HG03521 (cell line): ENCODE data around the gene RBPJ.
A peak's percentile ranks its signal among the peaks of the same experiment; 100 is the strongest.
"Not testable (repeated sequence)": the region's sequence is repeated elsewhere in the genome, so short reads cannot be mapped to it uniquely, and the experiment has no call there.

Experiments
- ATAC-seq: cut with Tn5 transposase; IDR thresholded peaks from one replicate; pipeline ENCODE4 v1.9.1; 2021; ENCODE audit warnings: mild to moderate bottlenecking, moderate library complexity; ENCODE audit not compliant: unreplicated experiment

Gene RBPJ

DNA sequence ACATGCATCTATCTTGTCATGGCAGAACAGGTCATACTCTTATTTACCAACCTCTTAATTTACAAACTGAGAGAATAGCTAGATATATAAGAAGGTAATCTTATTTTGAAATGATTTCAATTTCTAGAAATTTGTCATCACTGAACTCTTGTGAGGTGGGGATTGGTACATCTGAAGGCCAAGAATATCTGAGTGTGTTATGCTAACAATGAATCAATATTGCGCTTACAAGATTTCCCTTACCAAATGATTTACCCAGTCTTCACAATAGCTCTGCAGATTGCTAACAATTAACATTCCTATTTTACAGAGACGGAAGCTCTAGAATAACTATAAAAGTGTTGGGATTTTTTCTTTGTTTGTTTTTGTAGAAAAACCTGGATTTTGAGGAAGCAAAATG lies 48.3 kb downstream of the RBPJ start:
- ATAC-seq = no peak

DNA sequence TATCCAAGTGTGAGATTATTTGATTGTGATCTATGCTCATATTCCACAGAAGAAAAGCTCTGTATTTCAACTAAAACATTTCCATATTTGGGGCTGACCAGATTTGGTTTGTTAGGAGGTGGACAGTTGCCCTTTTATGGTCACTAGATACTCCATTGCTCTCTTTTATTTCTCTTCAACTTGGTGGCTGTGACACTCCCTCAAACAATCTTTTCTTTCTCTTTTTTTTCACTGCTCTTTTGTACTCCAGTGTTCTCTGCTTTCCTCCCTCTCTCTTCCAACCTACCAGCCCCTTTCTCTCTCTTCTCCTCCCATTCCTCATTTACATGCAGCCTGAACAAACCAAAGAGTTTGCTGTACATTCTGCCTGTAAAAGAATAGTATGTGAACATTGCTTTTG lies 48.8 kb downstream of the RBPJ start:
- no peak for ATAC-seq

DNA sequence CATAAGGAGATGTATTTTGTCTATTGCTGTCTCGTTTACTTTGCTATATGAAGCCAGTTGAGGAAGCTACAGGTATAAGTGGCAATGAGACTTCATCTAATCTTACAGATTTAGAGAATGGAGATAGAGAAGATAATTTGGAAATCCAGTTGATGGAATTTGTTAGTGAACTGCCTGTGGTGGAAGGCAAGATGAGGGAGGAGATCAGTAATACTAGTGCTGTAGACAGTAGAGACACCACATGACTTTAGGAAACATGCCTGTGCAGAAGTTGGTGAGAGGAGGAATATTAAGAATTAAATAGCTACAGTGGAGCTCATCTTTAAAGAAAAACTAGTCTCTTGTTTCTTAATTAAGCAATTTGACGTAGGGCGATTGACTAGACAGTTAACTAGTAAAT lies 51.3 kb downstream of the RBPJ start:
- no peak for ATAC-seq

DNA sequence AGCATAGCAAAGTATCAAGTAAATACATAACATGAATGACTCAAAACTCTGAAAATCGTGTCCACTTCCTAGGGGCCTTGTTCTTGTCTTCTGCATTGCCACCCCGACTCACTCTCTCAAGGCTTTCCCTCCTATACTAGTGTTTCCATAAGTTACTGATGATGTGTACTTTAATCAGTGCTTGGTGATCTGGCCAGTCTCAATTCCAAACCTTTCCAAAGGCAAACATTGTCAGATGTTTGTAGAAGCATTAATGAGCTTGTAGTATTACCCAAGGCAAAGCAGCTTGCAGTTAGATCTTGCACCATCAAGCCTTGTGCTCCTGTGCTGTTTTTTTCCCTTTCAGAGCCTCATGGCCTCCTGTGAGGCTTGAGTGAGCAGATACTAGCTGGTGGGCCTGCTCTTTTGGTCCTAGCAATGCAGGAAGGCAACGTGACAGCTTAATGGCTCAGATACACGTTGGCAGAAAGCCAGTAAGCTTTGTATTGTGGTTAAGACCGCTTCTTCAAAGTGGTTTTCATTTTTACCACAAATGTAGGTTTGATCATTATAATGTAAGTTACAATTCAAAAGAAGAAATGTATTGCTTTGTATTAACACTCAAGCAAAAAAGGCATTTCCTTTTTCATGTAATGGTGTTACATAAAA lies 51.8 kb downstream of the RBPJ start:
- ATAC-seq = peak; percentile 89

DNA sequence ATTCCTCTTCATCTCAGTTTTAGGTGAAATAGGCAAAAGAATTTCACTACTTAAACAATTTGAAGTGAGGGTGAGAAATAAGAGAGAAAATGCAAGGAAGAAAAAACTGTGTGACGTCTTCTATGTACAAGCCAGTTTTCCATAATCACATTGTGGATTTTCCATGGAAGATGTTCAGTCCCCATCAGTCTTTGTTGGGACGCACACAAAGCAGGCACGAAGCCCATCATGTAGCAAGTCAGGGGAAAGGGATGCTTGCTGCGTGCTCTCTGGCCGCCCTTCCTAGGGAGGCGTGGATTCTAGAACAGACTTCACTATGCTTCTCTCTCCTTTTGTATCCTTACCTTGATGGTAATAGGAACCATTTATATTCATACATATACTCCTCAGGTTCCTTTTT lies 54.7 kb downstream of the RBPJ start:
- ATAC-seq = no peak

DNA sequence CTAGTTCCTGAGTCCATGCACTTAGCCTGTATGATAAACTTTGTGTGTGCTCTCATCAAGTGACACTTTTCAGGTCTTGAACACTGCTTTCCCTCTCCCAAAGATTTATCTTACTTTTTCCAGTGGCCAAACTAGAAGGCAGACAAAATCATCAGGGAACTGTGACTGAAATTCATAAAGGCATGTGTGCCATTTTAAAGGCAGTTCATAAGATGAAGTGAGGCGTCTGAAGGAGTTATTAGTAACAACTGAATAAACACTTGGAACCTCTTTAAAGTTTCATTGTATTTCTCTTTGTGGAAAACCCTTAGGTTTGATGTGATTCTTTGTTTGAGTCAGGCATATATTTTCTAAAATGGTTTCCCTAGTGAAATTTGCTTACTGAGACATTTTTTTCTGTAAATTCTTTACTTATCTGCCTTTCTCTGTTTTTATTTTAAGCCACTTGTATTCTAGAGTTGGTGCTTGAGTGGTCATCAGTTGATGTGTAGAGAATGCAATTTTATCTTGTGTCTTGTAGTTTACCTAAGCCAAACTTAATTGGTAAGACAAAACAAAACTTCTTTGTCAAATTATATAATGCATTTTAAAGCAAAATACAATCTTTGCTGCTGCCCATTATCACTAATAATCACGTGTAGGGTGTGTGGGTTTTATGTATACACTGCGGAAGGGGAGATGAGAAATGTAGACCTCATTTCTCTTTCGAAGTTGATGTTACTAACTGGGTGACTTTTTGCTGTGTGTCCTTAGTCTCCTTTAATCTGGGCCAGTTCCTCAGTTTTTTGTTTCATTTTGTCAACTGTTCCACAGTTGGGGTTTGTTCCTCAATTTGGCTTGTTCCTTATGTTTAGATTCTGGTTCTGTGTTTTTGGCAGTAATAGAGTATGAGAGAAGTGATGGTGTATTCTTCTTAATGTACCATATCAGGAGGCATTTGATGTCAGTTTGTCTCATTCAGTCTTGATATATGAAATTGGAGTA lies 56.8 kb downstream of the RBPJ start:
- no peak for ATAC-seq

DNA sequence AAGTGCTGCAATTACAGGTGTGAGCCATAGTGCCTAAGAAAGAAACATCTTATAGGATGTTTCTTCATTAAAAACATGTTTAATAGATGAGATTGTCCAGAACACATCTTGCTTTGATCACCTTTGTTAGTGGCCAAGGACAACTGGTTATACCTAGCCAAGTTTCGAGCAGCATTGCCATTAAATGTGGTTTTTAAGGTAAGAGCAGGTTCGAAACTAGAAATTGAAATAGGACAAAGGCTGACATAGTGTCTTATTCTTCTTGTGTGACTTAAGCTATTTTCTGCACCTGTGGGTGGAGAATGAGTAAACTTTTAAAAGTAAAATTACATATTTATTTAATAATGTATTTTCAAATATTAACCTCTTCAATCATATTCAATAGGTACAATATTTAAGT lies 59.0 kb downstream of the RBPJ start:
- ATAC-seq = no peak

DNA sequence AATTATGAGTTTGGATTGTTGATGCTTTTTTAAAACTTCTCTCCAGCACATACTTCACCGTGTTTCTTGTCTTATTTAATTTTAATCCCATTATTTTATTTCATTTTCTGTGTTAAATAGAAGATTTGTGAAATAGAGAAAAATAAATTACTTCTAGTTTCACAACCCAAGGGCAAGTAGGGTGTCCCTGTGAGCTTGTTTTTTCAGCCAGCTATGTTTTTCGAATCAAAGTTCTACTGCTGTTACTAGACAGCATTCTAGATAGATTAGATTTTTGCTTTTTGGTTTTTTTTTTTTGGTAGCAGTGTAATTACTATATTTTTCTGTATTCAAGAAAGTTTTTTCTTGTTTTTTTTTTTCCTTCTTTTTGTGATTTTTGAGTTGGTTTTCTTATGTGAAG lies 59.9 kb downstream of the RBPJ start:
- no peak for ATAC-seq

DNA sequence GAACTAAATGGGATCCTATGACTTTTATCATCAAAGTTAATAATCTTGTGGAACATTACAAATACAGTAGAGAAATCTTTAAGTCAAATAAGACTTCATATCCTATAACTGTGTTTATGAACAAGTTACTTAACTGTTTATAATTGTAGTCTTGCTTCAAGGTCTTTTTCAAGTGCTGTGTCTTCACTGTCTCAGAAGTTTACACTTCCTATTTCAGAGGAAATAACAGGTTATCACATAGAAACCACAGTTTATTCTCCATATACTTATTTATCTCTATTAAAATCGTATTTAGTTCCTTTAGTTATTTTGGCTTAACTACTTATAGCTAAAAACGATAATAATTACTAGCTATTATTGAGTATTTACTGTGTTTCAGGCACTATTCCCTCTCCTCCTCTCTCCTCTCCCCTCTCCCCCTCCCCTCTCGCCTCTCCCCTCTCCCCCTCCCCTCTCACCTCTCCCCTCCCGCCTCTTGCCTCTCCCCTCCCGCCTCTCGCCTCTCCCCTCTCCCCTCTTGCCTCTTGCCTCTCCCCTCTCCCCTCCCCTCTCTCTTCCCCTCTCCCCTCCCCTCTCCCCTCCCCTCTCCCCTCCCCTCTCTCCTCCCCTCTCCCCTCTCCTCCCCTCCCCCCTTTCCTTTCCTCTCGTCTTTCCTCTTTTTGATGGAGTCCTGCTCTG lies 63.7 kb downstream of the RBPJ start:
- ATAC-seq = no peak

DNA sequence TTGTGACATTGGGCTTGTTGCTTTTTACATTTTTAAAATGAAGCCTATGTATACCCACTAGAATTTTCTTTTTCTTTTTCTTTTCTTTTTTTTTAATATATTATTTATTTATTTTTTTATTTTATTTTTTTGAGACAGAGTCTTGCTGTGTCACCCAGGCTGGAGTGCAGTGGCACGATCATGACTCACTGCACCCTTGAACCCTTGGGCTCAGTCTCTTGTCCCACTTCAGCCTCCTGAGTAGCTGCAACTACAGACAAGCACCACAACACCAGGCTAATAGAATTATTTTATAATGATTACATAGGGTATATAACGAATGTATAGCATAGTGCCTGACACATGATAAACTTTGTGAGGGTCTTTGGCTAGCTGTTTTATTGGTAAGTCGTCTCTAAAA lies 64.9 kb downstream of the RBPJ start:
- no peak for ATAC-seq

DNA sequence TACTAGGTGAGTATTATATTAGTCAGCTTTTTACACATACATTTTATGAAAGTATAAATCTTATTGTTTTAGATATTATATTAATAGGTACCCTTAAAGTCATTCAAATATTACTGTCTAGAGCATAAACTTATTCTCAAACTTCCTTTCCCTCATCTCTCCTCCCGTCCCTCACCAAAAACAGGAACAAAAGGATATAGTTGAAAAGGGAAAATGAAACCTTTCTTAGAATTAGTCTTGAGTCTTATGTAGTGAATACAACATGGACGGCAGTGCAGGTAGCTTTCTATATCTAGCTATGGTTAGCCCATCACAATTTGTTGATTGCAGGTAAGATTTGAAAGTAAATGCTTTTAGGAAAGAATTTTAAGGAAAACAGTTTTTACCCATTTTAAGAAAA lies 65.6 kb downstream of the RBPJ start:
- no peak for ATAC-seq

DNA sequence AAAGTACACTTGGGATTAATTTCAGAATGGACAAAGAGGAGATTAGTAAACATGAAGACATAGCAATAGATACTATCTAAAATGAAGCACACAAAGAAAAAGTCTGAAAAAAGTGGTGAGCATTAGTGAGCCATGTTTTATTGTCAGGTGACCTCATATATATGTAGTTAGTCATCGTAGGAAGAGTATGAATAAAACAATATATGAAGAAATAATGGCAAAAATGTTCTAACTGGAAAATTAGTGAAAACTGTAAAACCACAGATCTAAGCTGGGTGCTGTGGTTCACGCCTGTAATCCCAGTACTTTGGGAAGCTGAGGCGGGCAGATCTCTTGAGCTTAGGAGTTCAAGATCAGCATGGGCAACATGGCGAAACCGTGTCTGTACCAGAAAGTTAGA lies 67.9 kb downstream of the RBPJ start:
- ATAC-seq = no peak

DNA sequence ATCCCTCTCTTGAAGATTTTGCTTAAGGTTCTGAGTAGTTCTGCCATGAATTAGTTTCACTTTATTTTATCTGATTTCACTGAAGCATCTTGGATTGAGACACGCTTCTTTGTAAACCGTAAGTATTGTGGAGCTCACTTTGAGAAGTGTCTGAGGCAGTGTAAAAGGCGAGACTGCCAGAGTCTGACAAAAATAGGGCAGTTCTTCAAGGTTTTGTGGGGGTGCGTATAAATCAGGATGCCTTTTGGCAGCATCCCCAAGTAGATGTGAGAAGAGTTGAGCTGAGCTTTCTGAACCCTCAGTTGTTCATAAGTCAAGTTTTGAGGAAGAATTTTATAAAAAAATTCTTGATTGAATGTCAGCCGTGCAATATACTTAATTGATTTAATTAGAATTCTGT lies 76.3 kb downstream of the RBPJ start:
- no peak for ATAC-seq

DNA sequence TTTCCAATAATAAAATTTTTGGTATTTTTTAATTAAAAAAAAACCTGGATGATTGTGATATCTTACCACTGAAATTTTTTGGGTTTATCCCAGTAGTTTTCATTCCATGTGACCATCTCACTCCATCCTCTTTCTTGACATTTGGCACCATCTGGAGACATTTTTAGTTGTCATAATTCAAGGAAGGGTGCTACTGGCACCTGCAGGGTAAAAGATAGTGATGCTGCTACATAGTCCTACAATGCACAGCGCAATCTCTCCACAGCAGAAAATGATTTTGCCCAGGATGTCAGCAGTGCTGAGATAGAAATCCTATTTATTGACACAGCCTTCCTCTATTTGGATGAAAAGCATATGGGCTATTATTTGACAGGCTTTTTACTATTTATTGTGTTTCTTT lies 79.3 kb downstream of the RBPJ start:
- ATAC-seq = no peak

DNA sequence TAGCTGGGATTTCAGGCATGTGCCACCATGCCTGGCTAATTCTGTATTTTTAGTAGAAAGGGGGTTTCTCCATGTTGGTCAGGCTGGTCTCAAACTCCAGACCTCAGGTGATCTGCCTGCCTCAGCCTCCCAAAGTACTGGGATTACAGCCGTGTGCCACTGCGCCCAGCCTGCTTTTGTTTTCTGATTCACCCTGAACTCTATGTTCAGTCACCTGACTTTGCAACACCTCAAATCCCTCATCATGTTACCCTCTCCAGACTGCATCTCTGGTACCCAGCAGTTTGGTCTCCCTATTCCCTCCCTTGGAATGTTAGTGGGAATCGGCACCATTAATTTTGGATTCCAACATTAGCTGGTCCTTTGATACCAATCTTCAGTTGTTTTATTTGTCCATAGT lies 81.2 kb downstream of the RBPJ start:
- ATAC-seq = not testable (repeated sequence)

DNA sequence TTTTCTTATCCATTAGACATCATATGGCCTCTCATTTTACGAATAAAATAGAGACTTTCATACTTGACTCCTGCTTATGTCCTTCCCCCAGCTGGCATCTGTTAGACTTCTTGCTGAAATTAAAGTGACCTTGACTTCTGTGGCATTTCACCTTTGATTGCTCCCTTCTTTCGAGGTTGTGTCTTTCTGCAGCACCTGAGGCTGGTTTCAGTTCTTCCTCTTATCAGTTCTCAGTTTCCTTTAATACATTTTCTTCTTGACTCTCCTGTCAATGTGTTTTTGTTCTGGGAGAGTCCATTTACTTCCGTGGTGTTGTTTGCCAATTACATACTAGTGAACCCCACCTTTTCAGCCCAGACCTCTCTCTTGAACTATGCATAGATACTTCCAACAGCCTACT lies 81.6 kb downstream of the RBPJ start:
- ATAC-seq = peak; percentile 48

DNA sequence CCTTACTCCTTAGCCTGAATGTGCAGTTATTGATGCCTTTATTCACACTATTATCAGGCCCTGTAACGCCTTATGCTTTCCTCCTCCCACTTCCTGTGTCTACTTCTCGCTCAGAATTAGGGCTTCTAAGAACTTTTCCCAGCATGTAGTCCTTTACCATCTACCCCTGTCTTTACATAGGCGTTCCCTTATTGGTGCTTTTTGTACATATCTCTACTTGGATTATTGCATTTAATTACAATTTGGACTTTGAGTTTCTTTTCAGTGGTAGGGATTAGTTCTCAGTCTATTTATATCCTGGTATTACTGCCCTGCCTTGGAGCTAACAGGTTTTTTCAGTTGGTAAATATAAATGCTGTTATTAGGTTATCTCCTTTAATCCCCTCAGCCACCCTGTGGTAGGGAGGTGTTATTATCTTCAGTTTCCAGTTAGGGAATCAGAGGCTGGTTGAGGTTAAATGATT lies 84.0 kb downstream of the RBPJ start:
- no peak for ATAC-seq

DNA sequence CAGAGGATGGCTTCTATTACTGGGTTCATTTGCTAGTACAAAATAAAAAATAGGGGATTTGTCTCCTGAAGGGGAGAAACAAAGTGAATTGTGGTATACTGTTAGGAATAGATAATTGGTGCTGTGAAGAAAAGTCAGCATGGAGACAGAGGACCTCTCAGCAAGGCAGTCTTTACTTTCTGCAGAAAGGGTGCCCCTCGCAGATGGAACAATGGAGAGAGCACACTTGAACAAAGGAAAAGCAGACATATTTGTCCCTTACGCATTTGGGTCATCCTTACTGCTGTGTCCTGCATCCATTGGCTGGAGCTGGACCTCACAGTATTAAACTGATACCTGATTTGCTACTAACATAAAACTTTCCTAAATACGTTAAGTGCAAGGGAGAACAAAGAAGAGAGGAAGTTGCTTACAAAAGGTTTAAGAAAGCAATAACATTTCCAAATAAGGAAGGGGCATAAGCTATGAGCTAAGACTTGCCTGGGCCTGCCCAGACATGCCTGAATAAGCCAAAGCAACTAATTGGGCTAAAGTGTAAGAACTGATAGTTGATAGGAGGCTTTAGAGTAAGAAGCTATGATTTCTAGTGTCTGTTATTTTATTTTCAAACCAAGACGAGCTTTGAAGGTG lies 85.6 kb downstream of the RBPJ start:
- ATAC-seq = no peak

DNA sequence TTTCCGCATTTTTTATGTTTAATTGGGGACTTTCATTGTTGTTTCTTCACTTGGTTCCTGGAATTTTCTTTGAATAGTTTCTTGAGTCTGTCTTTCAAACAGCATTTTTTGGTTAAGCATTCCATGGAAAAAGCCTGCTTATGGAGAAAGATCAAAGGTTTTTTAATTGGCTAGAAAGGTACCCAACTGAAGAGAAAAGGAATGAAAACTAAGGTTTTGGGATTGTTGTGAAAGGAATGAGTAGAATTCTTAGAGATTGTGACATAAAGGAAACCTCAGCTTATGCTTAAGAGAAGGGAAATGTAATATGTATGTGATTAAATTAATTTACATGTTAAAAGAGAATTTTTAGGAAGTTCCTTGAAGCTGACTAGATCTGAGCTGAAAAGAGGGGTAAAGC lies 86.7 kb downstream of the RBPJ start:
- ATAC-seq = no peak

DNA sequence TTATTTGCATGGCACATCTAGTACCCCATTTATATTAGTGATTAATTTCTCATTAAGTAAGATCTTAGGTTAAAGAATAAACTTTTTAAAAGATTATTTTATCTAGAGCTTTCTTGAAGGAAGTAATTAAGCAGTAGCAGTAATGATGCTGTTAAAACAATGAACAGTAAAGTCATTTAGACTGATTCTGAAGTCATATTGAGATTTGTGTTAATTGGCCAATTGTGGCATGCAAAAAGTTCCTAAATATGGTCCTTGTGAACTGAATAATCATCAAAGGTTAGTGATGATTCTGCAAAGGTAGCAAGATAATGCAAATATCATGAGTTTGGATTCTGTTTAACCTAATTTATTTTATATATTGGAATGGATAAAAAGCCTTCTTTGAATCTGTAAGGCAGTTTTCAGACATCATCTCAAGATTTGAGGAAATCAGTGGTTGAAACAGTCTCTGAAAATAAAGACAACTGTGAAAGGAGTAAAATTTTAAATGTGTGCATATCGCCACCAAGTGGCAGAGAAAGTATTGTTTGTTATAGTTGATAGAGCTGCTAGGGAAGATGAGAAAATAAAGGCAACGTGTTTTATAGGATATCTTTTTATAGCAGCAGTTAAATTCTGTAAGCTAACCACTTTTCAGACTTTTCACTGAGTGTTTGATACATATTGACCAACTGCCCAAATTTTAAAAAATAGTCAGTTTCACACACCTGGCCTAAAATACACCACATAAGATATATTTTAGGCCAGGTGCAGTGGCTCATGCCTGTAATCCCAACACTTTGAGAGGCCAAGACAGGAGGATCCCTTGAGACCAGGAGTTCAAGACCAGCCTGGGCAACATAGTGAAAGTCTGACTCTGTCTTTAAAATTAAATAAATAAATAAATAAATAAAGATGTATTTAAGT lies 89.8 kb downstream of the RBPJ start:
- no peak for ATAC-seq
